Rectal smooth muscle tissue (tissue), 1 donor: ENCODE data around the gene KCNK5.

Source experiments
- H3K27ac ChIP-seq: one replicate; pipeline ENCODE4 v1.7.0; 2013; ENCODE audit warnings: low read depth, low read length, inconsistent platforms
- H3K27me3 ChIP-seq: one replicate; pipeline ENCODE4 v1.7.0; 2013; ENCODE audit warnings: low read length; ENCODE audit not compliant: control insufficient read depth, insufficient read depth
- H3K36me3 ChIP-seq: one replicate; pipeline ENCODE4 v1.7.0; 2013; ENCODE audit warnings: low read length; ENCODE audit not compliant: control insufficient read depth, insufficient read depth
- H3K4me1 ChIP-seq: one replicate; pipeline ENCODE4 v1.7.0; 2013; ENCODE audit warnings: low read length; ENCODE audit not compliant: control insufficient read depth, insufficient read depth
- H3K4me3 ChIP-seq: one replicate; pipeline ENCODE4 v1.7.0; 2013; ENCODE audit warnings: low read length
- H3K9ac ChIP-seq: one replicate; pipeline ENCODE4 v1.7.0; 2013; ENCODE audit warnings: low read length

Gene KCNK5

GRCh38 chr6:39228992-39229767, at the start of gene KCNK5:
Gene KCNK5, minus strand, starts transcription at chr6:39229475. Its CDS starts 364 bp downstream, at chr6:39229111.
- Histone ChIP-seq H3K9ac (peak within 1 kb of the TSS; percentile 61), H3K4me3 (peak within 1 kb of the TSS; percentile 73), H3K27ac (no peak within 1 kb of the TSS), H3K36me3 (no peaks in the 10 kb centered on the region), H3K27me3 (peaks cover 3% of the 10 kb centered on the region), H3K4me1 (no peaks in the 10 kb centered on the region)

DNA sequence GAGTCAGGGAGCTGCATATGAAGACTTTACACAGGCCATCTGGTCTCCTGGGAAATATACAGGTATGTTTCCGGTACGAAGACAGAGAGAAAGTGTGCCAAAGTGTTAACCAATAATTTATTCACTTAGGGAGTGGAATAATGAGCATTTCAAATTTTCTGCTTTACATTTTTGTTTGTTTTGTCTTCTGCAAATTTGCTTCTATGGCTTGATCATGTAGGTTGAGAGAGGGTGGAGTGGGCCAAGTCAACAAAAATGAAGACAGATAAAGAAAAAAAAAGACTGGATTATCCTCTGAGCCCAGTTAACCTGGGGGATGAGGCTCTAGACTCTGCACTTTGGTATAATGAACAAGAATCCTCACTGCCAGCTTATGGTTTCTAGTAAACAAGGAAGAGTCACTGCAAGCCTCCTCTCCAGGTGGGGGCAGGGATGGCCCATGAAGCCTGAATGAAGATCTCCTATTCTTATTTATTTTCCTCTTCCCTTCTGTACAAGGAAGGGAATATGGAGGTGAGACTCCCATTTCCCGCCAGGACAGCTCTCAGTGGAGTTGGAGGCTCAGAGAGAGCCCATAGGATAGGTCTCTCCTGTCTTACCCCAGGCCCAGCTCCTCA, 47.2 kb upstream of the KCNK5 start:
- no peak overlapping the region for H3K9ac ChIP-seq

GRCh38 chr6:39274903-39275302, 45.6 kb upstream of the KCNK5 start:
- H3K4me3 ChIP-seq = no peak overlapping the region
- H3K27ac ChIP-seq = no peak overlapping the region
- no peaks in the 10 kb centered on the region for H3K36me3 ChIP-seq
- no peaks in the 10 kb centered on the region for H3K4me1 ChIP-seq
- H3K9ac ChIP-seq = no peak overlapping the region
- no peaks in the 10 kb centered on the region for H3K27me3 ChIP-seq

More for the DNA sequence above, 47.2 kb upstream of the KCNK5 start:
- Histone ChIP-seq H3K4me1 (no peaks in the 10 kb centered on the region), H3K36me3 (no peaks in the 10 kb centered on the region), H3K27ac (no peak overlapping the region), H3K4me3 (no peak overlapping the region), H3K27me3 (no peaks in the 10 kb centered on the region)

GRCh38 chr6:39274471-39274870, 45.2 kb upstream of the KCNK5 start:
- Histone ChIP-seq H3K27ac (no peak overlapping the region), H3K4me1 (no peaks in the 10 kb centered on the region), H3K36me3 (no peaks in the 10 kb centered on the region), H3K9ac (no peak overlapping the region), H3K4me3 (no peak overlapping the region), H3K27me3 (no peaks in the 10 kb centered on the region)

- Histone ChIP-seq H3K27me3 (no peaks in the 10 kb centered on the region), H3K4me1 (no peaks in the 10 kb centered on the region), H3K9ac (no peak overlapping the region), H3K27ac (no peak overlapping the region), H3K36me3 (no peaks in the 10 kb centered on the region), H3K4me3 (no peak overlapping the region)
Measured at GRCh38 chr6:39273406-39273821, 44.1 kb upstream of the KCNK5 start.

DNA sequence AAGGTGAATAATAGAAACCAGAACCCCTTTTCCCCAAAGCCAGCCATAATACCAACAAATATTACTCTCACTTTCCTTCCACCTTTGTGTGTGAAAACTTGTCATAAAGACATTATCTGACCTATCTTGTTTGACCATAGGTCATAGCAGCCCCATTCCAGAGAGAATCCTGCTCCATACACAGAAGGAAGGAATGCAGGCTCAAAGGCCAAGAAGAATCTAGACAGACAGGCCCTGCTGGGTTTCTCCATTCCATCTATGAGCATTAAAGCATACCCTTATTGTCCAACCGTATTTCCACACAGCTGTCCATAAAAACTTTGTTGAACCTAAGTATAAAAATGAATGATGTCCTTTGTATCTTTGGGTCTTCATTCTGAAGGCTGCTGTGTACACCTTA, 40.7 kb upstream of the KCNK5 start:
- H3K27me3 ChIP-seq = no peaks in the 10 kb centered on the region
- no peaks in the 10 kb centered on the region for H3K36me3 ChIP-seq
- no peak overlapping the region for H3K9ac ChIP-seq
- H3K27ac ChIP-seq = no peak overlapping the region
- no peak overlapping the region for H3K4me3 ChIP-seq
- no peaks in the 10 kb centered on the region for H3K4me1 ChIP-seq

- no peaks in the 10 kb centered on the region for H3K27me3 ChIP-seq
- H3K4me1 ChIP-seq = no peaks in the 10 kb centered on the region
- H3K9ac ChIP-seq = no peak overlapping the region
- H3K36me3 ChIP-seq = no peaks in the 10 kb centered on the region
- H3K4me3 ChIP-seq = no peak overlapping the region
- H3K27ac ChIP-seq = no peak overlapping the region
Measured at GRCh38 chr6:39268721-39269120, 39.4 kb upstream of the KCNK5 start.

DNA sequence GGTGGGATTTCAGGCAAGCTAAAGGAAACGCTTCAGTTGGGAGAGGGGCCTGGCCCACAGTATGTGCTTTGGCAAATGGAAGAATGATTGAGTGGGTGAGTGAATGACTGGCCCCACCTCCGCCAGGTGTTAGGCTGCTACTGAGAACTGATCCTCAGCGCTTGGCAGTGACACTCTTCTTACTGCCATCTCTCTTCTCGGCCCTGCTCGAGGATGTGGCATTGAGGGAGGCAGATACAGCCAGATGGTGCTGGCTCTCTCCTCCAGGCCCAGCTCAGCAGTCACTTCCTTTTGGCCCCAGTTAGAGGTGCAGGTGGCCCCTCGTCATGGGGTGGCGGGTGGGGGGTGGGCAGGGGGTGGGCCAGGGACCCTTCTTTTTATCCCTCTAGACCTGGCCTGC, 38.9 kb upstream of the KCNK5 start:
- Histone ChIP-seq H3K4me3 (no peak overlapping the region), H3K27ac (no peak overlapping the region), H3K36me3 (no peaks in the 10 kb centered on the region), H3K4me1 (no peaks in the 10 kb centered on the region), H3K9ac (no peak overlapping the region), H3K27me3 (no peaks in the 10 kb centered on the region)

GRCh38 chr6:39266782-39267355, 37.6 kb upstream of the KCNK5 start:
- Histone ChIP-seq H3K9ac (no peak overlapping the region), H3K36me3 (no peaks in the 10 kb centered on the region), H3K27ac (no peak overlapping the region), H3K27me3 (no peaks in the 10 kb centered on the region), H3K4me3 (no peak overlapping the region), H3K4me1 (no peaks in the 10 kb centered on the region)

GRCh38 chr6:39266375-39266774, 37.1 kb upstream of the KCNK5 start:
- Histone ChIP-seq H3K27ac (no peak overlapping the region), H3K4me3 (no peak overlapping the region), H3K9ac (no peak overlapping the region), H3K4me1 (no peaks in the 10 kb centered on the region), H3K27me3 (no peaks in the 10 kb centered on the region), H3K36me3 (no peaks in the 10 kb centered on the region)

GRCh38 chr6:39263303-39264037, 34.2 kb upstream of the KCNK5 start:
- Histone ChIP-seq H3K9ac (no peak overlapping the region), H3K4me1 (no peaks in the 10 kb centered on the region), H3K27ac (no peak overlapping the region), H3K27me3 (no peaks in the 10 kb centered on the region), H3K4me3 (no peak overlapping the region), H3K36me3 (no peaks in the 10 kb centered on the region)

GRCh38 chr6:39261751-39262150, 32.5 kb upstream of the KCNK5 start:
- Histone ChIP-seq H3K9ac (no peak overlapping the region), H3K36me3 (no peaks in the 10 kb centered on the region), H3K4me3 (no peak overlapping the region), H3K4me1 (no peaks in the 10 kb centered on the region), H3K27ac (no peak overlapping the region), H3K27me3 (no peaks in the 10 kb centered on the region)
